ENCODE data around the gene KIF26B. TPM values are rescaled to one million over a fixed set of nuclear protein-coding genes. Genes with fewer than 3 reads are reported as not detected.

The KIF26B gene
- total and polyA plus RNA-seq, 2 experiments from 2014 or later, result 0.03 to 0.76 TPM

GRCh38 chr1:245469734-245470133 is 314.9 kb downstream of the KIF26B start:
- Histone ChIP-seq H4K20me1 (replicated peaks; ENCODE audit: insufficient read depth) (no peaks in the 10 kb centered on the region), H3K4me2 (no peak overlapping the region)

GRCh38 chr1:245475126-245475525 is 320.3 kb downstream of the KIF26B start:
- Mint-ChIP-seq H3K36me3 (ENCODE audit: low read depth) (no peaks in the 10 kb centered on the region), H3K9me3 (no peaks in the 10 kb centered on the region), H3K4me1 (no peaks in the 10 kb centered on the region), H3K27ac (no peak overlapping the region), H3K27me3 (ENCODE audit: insufficient read depth, low read depth, poor library complexity) (no peaks in the 10 kb centered on the region), H3K4me3 (no peak overlapping the region)
- ATAC-seq (no peak), DNase-seq (ENCODE audit: low spot score) (no peak)
- Histone ChIP-seq H3K27me3 (ENCODE audit: insufficient read depth) (no peaks in the 10 kb centered on the region), H4K20me1 (replicated peaks; ENCODE audit: insufficient read depth) (no peaks in the 10 kb centered on the region), H3K27ac (ENCODE audit: low read depth) (no peak overlapping the region), H3F3A (replicated peaks; ENCODE audit: low read depth) (no peaks in the 10 kb centered on the region), H3K4me3 (no peak overlapping the region), H3K4me1 (ENCODE audit: insufficient read depth) (no peaks in the 10 kb centered on the region), H3K4me2 (no peak overlapping the region), H3K9me2 (ENCODE audit: insufficient read depth) (no peaks in the 10 kb centered on the region), H2AFZ (no peak overlapping the region), H3K36me3 (ENCODE audit: insufficient read depth) (no peaks in the 10 kb centered on the region), H3K79me2 (replicated peaks; ENCODE audit: insufficient read depth) (no peaks in the 10 kb centered on the region)
- TF ChIP-seq REST (IDR thresholded peaks at IDR 0.05; ENCODE audit: unreplicated experiment), result no peak
- no peak for TF ChIP-seq CTCF (conservative IDR thresholded peaks at IDR 0.05; ENCODE audit: low read depth in 2 of 2)
- no peak for TF ChIP-seq NANOG (IDR thresholded peaks at IDR 0.05; ENCODE audit: borderline replicate concordance)
- TF ChIP-seq JUNB (IDR thresholded peaks at IDR 0.05; ENCODE audit: unreplicated experiment), result no peak
- TF ChIP-seq EZH2phosphoT487 (IDR thresholded peaks at IDR 0.05; ENCODE audit: unreplicated experiment), result no peak
- no peak for TF ChIP-seq ETS1 (IDR thresholded peaks at IDR 0.05)
- no peak for TF ChIP-seq POLR2AphosphoS5 (IDR thresholded peaks at IDR 0.05; ENCODE audit: low read depth)

More at GRCh38 chr1:245469734-245470133, 314.9 kb downstream of the KIF26B start:
- Histone ChIP-seq H2AFZ (no peak overlapping the region), H3K36me3 (ENCODE audit: insufficient read depth) (no peaks in the 10 kb centered on the region), H3K4me1 (ENCODE audit: insufficient read depth) (no peaks in the 10 kb centered on the region), H3K79me2 (replicated peaks; ENCODE audit: insufficient read depth) (no peaks in the 10 kb centered on the region), H3F3A (replicated peaks; ENCODE audit: low read depth) (no peaks in the 10 kb centered on the region), H3K9me2 (ENCODE audit: insufficient read depth) (peaks cover 4% of the 10 kb centered on the region; the same call in 1 of the 2 replicates), H3K4me3 (no peak overlapping the region), H3K27ac (ENCODE audit: low read depth) (no peak overlapping the region), H3K27me3 (ENCODE audit: insufficient read depth) (no peaks in the 10 kb centered on the region)
- Mint-ChIP-seq H3K27ac (no peak overlapping the region), H3K4me3 (no peak overlapping the region), H3K9me3 (no peaks in the 10 kb centered on the region), H3K4me1 (peaks cover 7% of the 10 kb centered on the region; the same call in 2 of the 3 replicates), H3K27me3 (ENCODE audit: insufficient read depth, low read depth, poor library complexity) (peaks cover 5% of the 10 kb centered on the region), H3K36me3 (ENCODE audit: low read depth) (no peaks in the 10 kb centered on the region)
- no peak for TF ChIP-seq NANOG (IDR thresholded peaks at IDR 0.05; ENCODE audit: borderline replicate concordance)
- TF ChIP-seq ZNF331 (CRISPR knock-in tag; IDR thresholded peaks at IDR 0.05; ENCODE audit: low read depth), result no peak
- no peak for TF ChIP-seq CTCF (conservative IDR thresholded peaks at IDR 0.05; ENCODE audit: low read depth in 2 of 2)
- TF ChIP-seq POLR2AphosphoS5 (IDR thresholded peaks at IDR 0.05; ENCODE audit: low read depth), result no peak
- TF ChIP-seq STAT1 (IDR thresholded peaks at IDR 0.05; ENCODE audit: unreplicated experiment), result no peak
- ATAC-seq (no peak), DNase-seq (ENCODE audit: low spot score) (no peak)
